Lower lobe of right lung (tissue), 2 donors: ENCODE measurements around the gene PALM. TPM values are rescaled to one million over a fixed set of nuclear protein-coding genes. Genes with fewer than 3 reads are reported as not detected.
A peak's percentile ranks its signal among the peaks of the same experiment; 100 is the strongest.
"Not testable (repeated sequence)": the region's sequence is repeated elsewhere in the genome, so short reads cannot be mapped to it uniquely, and the experiment has no call there.

Experiments used
- ATAC-seq, 2 donors: fragments of 200-7000 bp; cut with Tn5 transposase; one replicate each; pipeline ENCODE4 v1.9.1; 2020 to 2022; ENCODE audit warnings: mild to moderate bottlenecking in 2 of 2, moderate library complexity in 2 of 2
- DNase-seq: peaks from one replicate; pipeline ENCODE4 v3.0.0-alpha.2; 2020
- H3K27ac ChIP-seq: fragments of 200-600 bp; one replicate; pipeline ENCODE4 v1.8.0; 2022
- H3K27me3 ChIP-seq: fragments of 200-600 bp; one replicate; pipeline ENCODE4 v1.8.0; 2022; ENCODE audit warnings: low read depth
- H3K36me3 ChIP-seq: fragments of 200-600 bp; one replicate; pipeline ENCODE4 v1.8.0; 2022; ENCODE audit warnings: mild to moderate bottlenecking
- H3K4me1 ChIP-seq: fragments of 200-600 bp; one replicate; pipeline ENCODE4 v1.8.0; 2022
- H3K4me3 ChIP-seq: fragments of 200-600 bp; one replicate; pipeline ENCODE4 v1.8.0; 2022; ENCODE audit warnings: mild to moderate bottlenecking
- H3K9me3 ChIP-seq: fragments of 200-600 bp; one replicate; pipeline ENCODE4 v1.8.0; 2022
- CTCF ChIP-seq: fragments of 200-600 bp; IDR thresholded peaks from one replicate; pipeline ENCODE4 v1.8.0; 2022; ENCODE audit warnings: antibody characterized with exemption, mild to moderate bottlenecking
- intact Hi-C: fragments of 100-400 bp; cut with DNase I; formaldehyde crosslinking; loops from one replicate; pipeline ENCODE4 v1.11.0; 2022
- total RNA-seq: library from RNA; stranded (reverse); fragmentation: NEBNext Ultra II Directional; extraction: Animal tissue kit (Norgen Biotek cat#: 25700); gene quantifications from one replicate; pipeline ENCODE4 v1.2.1, GENCODE V29; 2021
- donor health status: DM: no; HTN: yes; CAD: no; lungs with severe emphysema.

Gene PALM
- total RNA-seq, 1 donor from 2014 or later, result 37.0 TPM

GRCh38 chr19:688992-689391 lies 19.7 kb upstream of the PALM start:
- DNase-seq (no peak), ATAC-seq (peak in 1 of 2 donors; percentile 9)
- no peak overlapping the region for H3K27ac ChIP-seq
- no peaks in the 10 kb centered on the region for H3K27me3 ChIP-seq
- TF ChIP-seq CTCF, result no peak
- no peaks in the 10 kb centered on the region for H3K36me3 ChIP-seq
- no peak overlapping the region for H3K4me3 ChIP-seq
- intact Hi-C loops, result no loop called here
- no peaks in the 10 kb centered on the region for H3K4me1 ChIP-seq
- H3K9me3 ChIP-seq, result no peaks in the 10 kb centered on the region

- ATAC-seq (no peak), DNase-seq (no peak)
- TF ChIP-seq CTCF, result no peak
- no peak overlapping the region for H3K27ac ChIP-seq
- no peaks in the 10 kb centered on the region for H3K9me3 ChIP-seq
- peaks cover 5% of the 10 kb centered on the region for H3K27me3 ChIP-seq
- intact Hi-C loops, result no loop called here
- no peak overlapping the region for H3K4me3 ChIP-seq
- no peaks in the 10 kb centered on the region for H3K36me3 ChIP-seq
- no peaks in the 10 kb centered on the region for H3K4me1 ChIP-seq
These were observed 18.5 kb upstream of the PALM start for GRCh38 chr19:690203-690602.

- no peak overlapping the region for H3K4me3 ChIP-seq
- no peak overlapping the region for H3K27ac ChIP-seq
- H3K4me1 ChIP-seq, result no peaks in the 10 kb centered on the region
- no peaks in the 10 kb centered on the region for H3K9me3 ChIP-seq
- no peak for TF ChIP-seq CTCF
- H3K27me3 ChIP-seq, result peaks cover 20% of the 10 kb centered on the region
- intact Hi-C loops, result no loop called here
- no peaks in the 10 kb centered on the region for H3K36me3 ChIP-seq
- DNase-seq, result no peak
- ATAC-seq, result peak in 1 of 2 donors; percentile 34
These were observed 14.0 kb upstream of the PALM start for GRCh38 chr19:694481-695351.

GRCh38 chr19:695352-695949 lies 13.3 kb upstream of the PALM start, which contains the start of gene PRSS57:
TSS of gene PRSS57 (minus strand) at chr19:695452. CDS start at chr19:695430, 22 bp downstream.
- intact Hi-C loops, result no loop called here
- peak; percentile 9 to 13 for ATAC-seq
- H3K4me3 ChIP-seq, result no peak within 1 kb of the TSS
- no peak for DNase-seq
- TF ChIP-seq CTCF, result no peak
- no peak within 1 kb of the TSS for H3K27ac ChIP-seq
- no peaks in the 10 kb centered on the region for H3K36me3 ChIP-seq
- H3K4me1 ChIP-seq, result no peaks in the 10 kb centered on the region
- H3K27me3 ChIP-seq, result peaks cover 20% of the 10 kb centered on the region
- no peaks in the 10 kb centered on the region for H3K9me3 ChIP-seq

GRCh38 chr19:698529-698928 lies 10.2 kb upstream of the PALM start:
- ATAC-seq, H3K36me3 ChIP-seq, H3K4me1 ChIP-seq, H3K27ac ChIP-seq, H3K4me3 ChIP-seq, intact Hi-C loops, H3K9me3 ChIP-seq, DNase-seq: not testable (repeated sequence)
- peaks cover 20% of the 10 kb centered on the region for H3K27me3 ChIP-seq

GRCh38 chr19:699885-700284 lies 8.8 kb upstream of the PALM start:
- H3K9me3 ChIP-seq, intact Hi-C loops, H3K4me3 ChIP-seq, DNase-seq, ATAC-seq, H3K36me3 ChIP-seq, H3K4me1 ChIP-seq, H3K27ac ChIP-seq: not testable (repeated sequence)
- H3K27me3 ChIP-seq, result peaks cover 18% of the 10 kb centered on the region

GRCh38 chr19:702847-703246 lies 5.9 kb upstream of the PALM start:
- H3K9me3 ChIP-seq, H3K36me3 ChIP-seq, DNase-seq, intact Hi-C loops, H3K27me3 ChIP-seq, ATAC-seq, H3K4me1 ChIP-seq: not testable (repeated sequence)
- H3K27ac ChIP-seq, result peak overlapping the region; percentile 58
- peak overlapping the region; percentile 42 for H3K4me3 ChIP-seq
